Vagina (tissue), 2 donors: ENCODE data around the gene ECT2. TPM values are rescaled to one million over a fixed set of nuclear protein-coding genes. Genes with fewer than 3 reads are reported as not detected.
"Not testable (repeated sequence)": the region's sequence is repeated elsewhere in the genome, so short reads cannot be mapped to it uniquely, and the experiment has no call there.

ENCODE experiments used
- DNase-seq, 2 donors: peaks; one replicate each; pipeline ENCODE4 v3.0.0-alpha.2; 2017; ENCODE audit errors: extremely low spot score in 2 of 2
- H3K27ac ChIP-seq: fragments of 200-600 bp; sonication (generic); one replicate; pipeline ENCODE4 v1.5.1; 2019
- H3K27me3 ChIP-seq: fragments of 200-600 bp; sonication (generic); one replicate; pipeline ENCODE4 v1.5.1; 2019
- H3K36me3 ChIP-seq, 2 donors: fragments of 200-600 bp; sonication (generic); one replicate each; pipeline ENCODE4 v1.5.1; 2017 to 2019
- H3K4me1 ChIP-seq: fragments of 200-600 bp; sonication (generic); one replicate; pipeline ENCODE4 v1.5.1; 2019
- H3K4me3 ChIP-seq, 2 donors: fragments of 200-600 bp; sonication (generic); 1 replicate in 1 of 2; 2 replicates in 1 of 2; pipeline ENCODE4 v1.5.1; 2016 to 2019
- H3K9me3 ChIP-seq: fragments of 200-600 bp; sonication (generic); one replicate; pipeline ENCODE4 v1.5.1; 2019
- CTCF ChIP-seq, 3 experiments: fragments of 450-650 bp in 2 of 3; fragments of 200-600 bp in 1 of 3; sonication (generic) in 1 of 3; IDR thresholded peaks; one replicate each; pipeline ENCODE4 v1.5.1; 2017 to 2019; ENCODE audit warnings: antibody characterized with exemption in 3 of 3, mild to moderate bottlenecking in 2 of 3, moderate library complexity in 2 of 3
- POLR2A ChIP-seq, 2 donors: fragments of 450-650 bp; IDR thresholded peaks; one replicate each; pipeline ENCODE4 v1.6.1; 2017; ENCODE audit warnings: antibody characterized with exemption in 2 of 2, mild to moderate bottlenecking in 2 of 2, moderate library complexity in 2 of 2
- POLR2AphosphoS5 ChIP-seq, 2 donors: sonication (generic); formaldehyde crosslinking; IDR thresholded peaks; one replicate each; pipeline ENCODE4 v1.9.0; 2017; ENCODE audit warnings: antibody characterized with exemption in 2 of 2, mild to moderate bottlenecking in 2 of 2, low read depth in 1 of 2; ENCODE audit not compliant: insufficient read depth in 1 of 2
- intact Hi-C: fragments of 100-400 bp; cut with DNase I; formaldehyde crosslinking; loops from one replicate; pipeline ENCODE4 v1.15.1; 2023
- total RNA-seq: library from RNA; depleted of rRNA; stranded (reverse); fragments of >200 nt; gene quantifications from one replicate; pipeline ENCODE4 v1.2.3, GENCODE V29; 2016

ECT2 gene
- total RNA-seq, 1 donor from 2014 or later, result 6.4 TPM

- DNase-seq, result no peak
- TF ChIP-seq POLR2AphosphoS5 (IDR thresholded peaks at IDR 0.05; ENCODE audit: insufficient read depth in 1 of 2, low read depth in 1 of 2), result no peak
- no peak for TF ChIP-seq CTCF (IDR thresholded peaks at IDR 0.05)
- TF ChIP-seq POLR2A (IDR thresholded peaks at IDR 0.05), result no peak
- intact Hi-C loops, result no loop called here
- H3K9me3 ChIP-seq, result no peaks in the 10 kb centered on the region
- H3K36me3 ChIP-seq, result no peaks in the 10 kb centered on the region
- no peaks in the 10 kb centered on the region for H3K27me3 ChIP-seq
- peaks cover 24% of the 10 kb centered on the region for H3K4me1 ChIP-seq
- no peak overlapping the region for H3K27ac ChIP-seq
- H3K4me3 ChIP-seq, result no peak overlapping the region
Measured at GRCh38 chr3:172713316-172713715, 37.2 kb upstream of the ECT2 start.

GRCh38 chr3:172716476-172716875 is 34.0 kb upstream of the ECT2 start:
- no peaks in the 10 kb centered on the region for H3K36me3 ChIP-seq
- no peak overlapping the region for H3K4me3 ChIP-seq
- no peaks in the 10 kb centered on the region for H3K9me3 ChIP-seq
- no peak for DNase-seq
- peaks cover 3% of the 10 kb centered on the region for H3K4me1 ChIP-seq
- no peak overlapping the region for H3K27ac ChIP-seq
- H3K27me3 ChIP-seq, result no peaks in the 10 kb centered on the region
- intact Hi-C loops, result no loop called here
- TF ChIP-seq POLR2AphosphoS5 (IDR thresholded peaks at IDR 0.05; ENCODE audit: insufficient read depth in 1 of 2, low read depth in 1 of 2) (no peak), CTCF (IDR thresholded peaks at IDR 0.05) (no peak), POLR2A (IDR thresholded peaks at IDR 0.05) (no peak)

- no peak for DNase-seq
- H3K4me3 ChIP-seq, result no peak overlapping the region
- no peaks in the 10 kb centered on the region for H3K4me1 ChIP-seq
- intact Hi-C loops, result no loop called here
- H3K27me3 ChIP-seq, result no peaks in the 10 kb centered on the region
- H3K9me3 ChIP-seq, result no peaks in the 10 kb centered on the region
- H3K27ac ChIP-seq, result no peak overlapping the region
- no peaks in the 10 kb centered on the region for H3K36me3 ChIP-seq
- TF ChIP-seq POLR2AphosphoS5 (IDR thresholded peaks at IDR 0.05; ENCODE audit: insufficient read depth in 1 of 2, low read depth in 1 of 2) (no peak), CTCF (IDR thresholded peaks at IDR 0.05) (no peak)
Measured at GRCh38 chr3:172717493-172718088, 32.9 kb upstream of the ECT2 start.

GRCh38 chr3:172722536-172723040 is 27.9 kb upstream of the ECT2 start:
- H3K4me1 ChIP-seq, H3K27ac ChIP-seq, H3K27me3 ChIP-seq, H3K9me3 ChIP-seq, intact Hi-C loops, H3K4me3 ChIP-seq, H3K36me3 ChIP-seq, DNase-seq: not testable (repeated sequence)

GRCh38 chr3:172726380-172726779 is 24.1 kb upstream of the ECT2 start:
- Histone ChIP-seq H3K27ac (no peak overlapping the region), H3K4me1 (no peaks in the 10 kb centered on the region), H3K4me3 (no peak overlapping the region), H3K36me3 (no peaks in the 10 kb centered on the region), H3K9me3 (no peaks in the 10 kb centered on the region), H3K27me3 (no peaks in the 10 kb centered on the region)
- intact Hi-C loops, result no loop called here
- no peak for DNase-seq
- no peak for TF ChIP-seq POLR2A (IDR thresholded peaks at IDR 0.05)
- TF ChIP-seq CTCF (IDR thresholded peaks at IDR 0.05), result no peak
- no peak for TF ChIP-seq POLR2AphosphoS5 (IDR thresholded peaks at IDR 0.05; ENCODE audit: insufficient read depth in 1 of 2, low read depth in 1 of 2)
